Astrocyte of the spinal cord (primary cell): ENCODE data around the gene RNU1-3.
"Not testable (repeated sequence)": the region's sequence is repeated elsewhere in the genome, so short reads cannot be mapped to it uniquely, and the experiment has no call there.

Source experiments
- DNase-seq: peaks from one replicate; pipeline ENCODE4 v3.0.0; 2011; ENCODE audit warnings: low read depth, low spot score
- H3K4me3 ChIP-seq: 2 replicates; pipeline ENCODE4 v1.5.1; 2011; ENCODE audit warnings: low read depth, mild to moderate bottlenecking, low read length, moderate library complexity
- in situ Hi-C: cut with HindIII; loops from 2 replicates; pipeline ENCODE4 v1.10.0; 2017; ENCODE audit warnings: low sequenced_read_pairs

The RNU1-3 gene

DNA sequence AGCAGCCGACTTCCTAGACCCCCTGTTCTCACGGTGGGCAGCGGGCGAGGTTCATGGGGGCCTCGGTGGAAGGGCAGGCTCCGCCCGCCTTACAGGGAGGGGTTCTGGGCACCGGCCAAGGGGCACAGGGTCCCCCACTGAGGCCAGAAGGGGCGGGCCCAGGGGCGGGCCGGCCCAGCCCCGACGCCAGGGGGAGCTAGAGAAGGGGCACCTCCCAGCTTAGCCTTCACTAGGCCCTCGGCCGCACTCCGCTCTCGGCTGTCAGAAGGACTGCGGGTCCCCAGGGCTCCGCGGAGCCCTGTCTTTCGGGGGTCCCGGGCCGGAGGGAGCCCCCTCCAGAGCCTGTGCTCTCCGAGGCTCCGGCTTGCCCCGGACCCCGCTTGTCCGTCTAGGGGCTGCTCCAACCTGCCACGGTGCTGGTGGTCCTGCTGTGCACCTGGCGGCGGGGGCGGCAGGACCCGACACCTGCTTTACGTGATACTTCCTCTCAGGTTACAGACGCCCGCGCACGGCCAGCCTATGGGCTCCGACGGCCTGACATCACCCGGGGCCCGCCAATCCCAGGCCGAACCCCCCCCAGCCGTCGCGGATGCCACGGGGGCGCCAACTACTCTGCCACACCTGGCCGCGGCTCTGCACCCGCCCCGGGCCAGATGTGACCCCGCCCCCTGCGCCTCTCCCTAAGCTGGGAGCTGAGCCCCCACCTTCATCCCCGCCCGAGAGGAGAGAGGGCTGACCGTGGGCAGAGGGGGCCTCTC lies 33.6 kb upstream of the RNU1-3 start:
- in situ Hi-C loops, DNase-seq, H3K4me3 ChIP-seq: not testable (repeated sequence)

GRCh38 chr1:16699440-16699839 lies 32.7 kb upstream of the RNU1-3 start:
- DNase-seq, H3K4me3 ChIP-seq, in situ Hi-C loops: not testable (repeated sequence)

GRCh38 chr1:16697152-16697551 lies 30.4 kb upstream of the RNU1-3 start:
- in situ Hi-C loops, H3K4me3 ChIP-seq, DNase-seq: not testable (repeated sequence)

DNA sequence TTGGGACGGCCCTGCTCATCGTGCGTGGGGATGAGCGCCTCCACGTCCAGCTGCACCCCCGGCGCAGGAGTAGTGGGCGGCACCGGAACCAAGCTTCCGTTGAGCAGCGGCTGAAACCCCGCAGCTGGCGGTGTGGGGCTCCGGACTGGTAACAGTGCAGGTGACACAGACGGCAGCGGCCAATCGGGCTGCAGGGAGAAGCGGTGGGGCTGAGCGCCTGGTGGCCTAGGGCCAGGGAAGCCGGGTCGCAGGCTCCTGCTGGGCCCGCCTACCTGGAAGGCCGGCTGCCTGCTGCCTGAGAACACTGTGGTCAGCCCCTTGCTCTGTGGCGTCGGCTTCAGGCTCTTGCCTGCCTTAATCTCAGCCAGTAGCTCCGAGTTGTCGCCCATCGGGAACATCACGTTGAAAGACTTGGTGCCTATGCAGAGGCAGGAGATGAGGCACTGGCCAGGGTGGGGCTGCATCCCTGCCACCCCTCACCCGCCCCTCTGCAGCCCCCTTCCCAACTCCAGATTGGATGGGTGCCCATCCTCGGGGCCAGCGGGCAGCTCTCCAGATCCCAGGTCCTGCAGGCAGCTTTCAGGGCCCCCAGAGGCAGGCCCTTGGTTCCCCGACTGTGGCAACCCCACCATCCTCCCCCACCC lies 29.9 kb upstream of the RNU1-3 start:
- peak; percentile 0 for DNase-seq
- in situ Hi-C loops, H3K4me3 ChIP-seq: not testable (repeated sequence)

DNA sequence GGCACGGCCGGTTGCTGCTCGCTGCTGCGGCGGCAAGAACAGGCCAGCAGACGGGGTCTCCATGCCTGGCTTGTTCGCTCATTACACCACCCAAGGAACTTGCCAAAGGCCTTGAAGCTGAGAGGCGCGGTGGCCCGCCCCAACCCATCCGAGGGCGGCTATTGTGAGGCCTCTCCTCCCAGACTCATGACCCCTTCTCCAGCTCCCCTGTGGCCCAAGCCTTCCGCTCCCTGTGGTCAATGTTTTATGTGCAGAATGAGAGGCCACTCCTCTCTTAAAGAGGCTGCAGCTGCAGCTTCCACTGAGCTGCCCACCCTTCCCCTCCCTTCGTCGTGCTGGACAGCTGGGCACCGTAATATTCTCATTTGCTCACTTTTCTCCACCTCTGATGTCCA lies 27.6 kb upstream of the RNU1-3 start:
- DNase-seq, H3K4me3 ChIP-seq, in situ Hi-C loops: not testable (repeated sequence)

- H3K4me3 ChIP-seq, DNase-seq, in situ Hi-C loops: not testable (repeated sequence)
Observed at GRCh38 chr1:16693449-16694307, 26.9 kb upstream of the RNU1-3 start.

- H3K4me3 ChIP-seq, in situ Hi-C loops, DNase-seq: not testable (repeated sequence)
Observed at GRCh38 chr1:16692717-16693448, 26.1 kb upstream of the RNU1-3 start.

DNA sequence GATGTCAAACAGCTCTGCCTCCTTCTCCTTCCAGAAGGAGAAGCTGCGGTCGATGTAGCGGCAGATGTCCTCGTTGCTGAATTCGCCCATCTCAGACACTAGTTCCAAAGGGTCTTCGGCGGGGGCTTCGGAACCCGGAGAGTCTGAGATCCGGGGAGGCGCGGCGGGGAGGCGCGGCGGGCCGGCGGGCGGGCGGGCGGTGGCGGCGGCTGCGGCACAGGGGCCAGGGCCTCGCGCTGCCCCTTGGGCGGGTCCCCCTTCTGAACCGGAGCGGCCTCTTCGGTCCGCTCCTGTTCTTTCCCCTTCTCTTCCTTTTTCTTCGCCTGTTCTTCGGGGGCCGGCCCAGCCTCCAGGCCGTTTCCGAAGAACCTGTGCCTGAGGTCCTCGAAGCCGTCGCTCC lies 25.5 kb upstream of the RNU1-3 start:
- H3K4me3 ChIP-seq, in situ Hi-C loops, DNase-seq: not testable (repeated sequence)

DNA sequence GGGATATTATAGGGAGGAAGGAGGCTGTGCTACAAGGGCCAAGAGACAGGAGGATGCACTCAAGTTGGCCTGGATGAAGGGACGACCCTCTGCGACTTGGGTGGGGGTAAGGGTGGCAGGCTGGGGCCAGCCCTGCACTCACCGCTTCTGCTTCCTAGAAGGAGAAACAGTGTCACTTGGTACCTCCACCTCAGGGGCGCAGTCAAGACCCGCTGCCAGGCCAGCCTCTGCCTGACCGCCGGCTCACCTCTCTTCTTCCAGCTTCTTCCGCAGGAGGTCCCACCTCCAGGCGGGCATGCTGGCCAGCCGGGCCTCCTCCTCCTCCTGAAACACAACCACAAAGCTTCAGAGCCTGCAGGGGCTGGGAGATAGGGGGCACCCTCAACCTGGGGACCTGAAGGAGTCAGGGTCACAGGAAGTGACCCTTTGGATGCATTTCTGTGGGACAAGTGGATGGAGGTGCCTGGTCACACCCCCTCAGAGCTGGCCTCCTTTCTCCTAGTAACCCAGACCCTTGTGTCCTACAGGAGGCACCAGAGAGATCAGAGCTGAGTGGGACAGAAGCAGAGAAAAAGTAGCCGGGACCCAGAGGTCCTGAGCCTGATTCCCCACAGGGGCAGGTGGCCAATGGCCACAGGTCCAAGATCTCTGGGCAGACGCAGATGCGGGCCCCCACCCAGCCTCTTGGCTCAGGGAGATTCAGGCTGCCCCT lies 24.4 kb upstream of the RNU1-3 start:
- in situ Hi-C loops, H3K4me3 ChIP-seq, DNase-seq: not testable (repeated sequence)

- in situ Hi-C loops, H3K4me3 ChIP-seq, DNase-seq: not testable (repeated sequence)
Observed at GRCh38 chr1:16687132-16687800, 20.5 kb upstream of the RNU1-3 start.

DNA sequence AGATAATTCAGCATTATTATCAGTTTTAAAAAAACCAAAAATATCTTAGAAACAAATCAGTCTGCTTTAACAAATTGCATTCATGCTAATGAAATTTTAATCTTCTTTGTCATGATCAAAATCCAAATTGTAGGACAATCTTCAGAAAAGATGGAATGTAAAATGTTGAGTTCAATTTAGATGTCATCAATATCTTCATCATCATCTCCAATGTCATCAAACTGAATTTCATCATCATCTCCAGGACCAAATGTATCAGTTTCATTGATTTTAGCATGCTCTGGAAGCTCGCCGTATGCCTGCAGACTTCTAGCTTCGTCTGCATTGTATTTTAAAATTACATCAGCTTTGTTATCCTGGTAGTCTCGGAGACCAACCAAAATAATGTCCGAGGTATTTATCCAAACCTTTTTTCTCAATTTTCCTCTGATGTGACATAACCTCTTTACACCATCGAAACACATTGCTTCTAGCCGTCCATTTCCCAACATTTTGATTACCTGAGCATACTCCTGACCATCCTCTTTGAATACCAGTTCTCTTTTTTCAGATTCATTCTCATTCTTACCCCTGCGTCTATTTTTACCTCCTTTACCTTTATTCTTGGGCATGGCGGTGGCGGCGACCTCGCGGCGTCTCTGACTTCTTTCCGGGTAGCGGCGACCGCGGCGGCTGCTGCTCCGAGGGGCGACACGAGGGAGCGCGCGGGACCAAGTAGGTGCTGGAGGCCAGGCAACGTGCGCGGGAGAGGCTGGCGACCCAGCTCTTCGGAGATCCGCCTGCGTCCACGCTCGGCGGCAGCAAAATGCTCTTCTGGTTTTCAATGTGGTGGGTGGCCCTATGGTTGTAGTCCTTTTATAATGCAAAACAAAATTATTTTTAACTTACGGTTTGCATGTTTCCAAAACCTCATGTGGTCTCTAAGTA lies 19.0 kb upstream of the RNU1-3 start:
- not testable (repeated sequence) for H3K4me3 ChIP-seq

More for the DNA sequence above, 19.0 kb upstream of the RNU1-3 start:
- in situ Hi-C loops, DNase-seq: not testable (repeated sequence)
